ENCODE results near the gene TGM3.
"Not testable (repeated sequence)": the region's sequence is repeated elsewhere in the genome, so short reads cannot be mapped to it uniquely, and the experiment has no call there.

TGM3 gene

GRCh38 chr20:2259731-2260130, 36.1 kb upstream of the TGM3 start:
- DNase-seq (ENCODE audit: insufficient read length, low spot score) (no peak), FAIRE-seq (no peak)

GRCh38 chr20:2260250-2260649, 35.6 kb upstream of the TGM3 start:
- no peak for TF ChIP-seq PAX5 (IDR thresholded peaks at IDR 0.05; ENCODE audit: insufficient read depth, low read length, severe bottlenecking)
- TF ChIP-seq POLR2A (IDR thresholded peaks at IDR 0.05; ENCODE audit: low read depth, low read length), result no peak
- TF ChIP-seq SPI1 (IDR thresholded peaks at IDR 0.05; ENCODE audit: low read depth, low read length), result no peak
- DNase-seq (ENCODE audit: insufficient read length, low spot score) (no peak), FAIRE-seq (no peak)

More at GRCh38 chr20:2259731-2260130, 36.1 kb upstream of the TGM3 start:
- TF ChIP-seq TAF1 (IDR thresholded peaks at IDR 0.05; ENCODE audit: low read depth, low read length) (no peak), POLR2AphosphoS5 (IDR thresholded peaks at IDR 0.05; ENCODE audit: low read depth, low read length) (no peak)

- FAIRE-seq, result no peak
- TF ChIP-seq POLR2AphosphoS5 (IDR thresholded peaks at IDR 0.05; ENCODE audit: low read depth, low read length), result no peak
- TF ChIP-seq POU2F2 (IDR thresholded peaks at IDR 0.05; ENCODE audit: low read depth, low read length), result no peak
- TF ChIP-seq SPI1 (IDR thresholded peaks at IDR 0.05; ENCODE audit: low read depth, low read length), result no peak
- no peak for TF ChIP-seq TAF1 (IDR thresholded peaks at IDR 0.05; ENCODE audit: low read depth, low read length)
- no peak for TF ChIP-seq PAX5 (IDR thresholded peaks at IDR 0.05; ENCODE audit: insufficient read depth, low read length, severe bottlenecking)
- TF ChIP-seq POLR2A (IDR thresholded peaks at IDR 0.05; ENCODE audit: low read depth, low read length), result no peak
- no peak for DNase-seq (ENCODE audit: insufficient read length, low spot score)
These were observed 34.7 kb upstream of the TGM3 start for GRCh38 chr20:2261046-2261485.

GRCh38 chr20:2261629-2262028, 34.2 kb upstream of the TGM3 start:
- no peak for TF ChIP-seq POLR2AphosphoS5 (IDR thresholded peaks at IDR 0.05; ENCODE audit: low read depth, low read length)
- DNase-seq (ENCODE audit: insufficient read length, low spot score) (no peak), FAIRE-seq (no peak)

- DNase-seq (ENCODE audit: insufficient read length, low spot score), result no peak
- TF ChIP-seq POLR2AphosphoS5 (IDR thresholded peaks at IDR 0.05; ENCODE audit: low read depth, low read length) (no peak), POU2F2 (IDR thresholded peaks at IDR 0.05; ENCODE audit: low read depth, low read length) (no peak), PAX5 (IDR thresholded peaks at IDR 0.05; ENCODE audit: insufficient read depth, low read length, severe bottlenecking) (no peak), POLR2A (IDR thresholded peaks at IDR 0.05; ENCODE audit: low read depth, low read length) (no peak), SPI1 (IDR thresholded peaks at IDR 0.05; ENCODE audit: low read depth, low read length) (no peak), TAF1 (IDR thresholded peaks at IDR 0.05; ENCODE audit: low read depth, low read length) (no peak)
These were observed 31.7 kb upstream of the TGM3 start for GRCh38 chr20:2264118-2264517.

GRCh38 chr20:2264621-2265374, 31.0 kb upstream of the TGM3 start:
- not testable (repeated sequence) for FAIRE-seq; DNase-seq (ENCODE audit: insufficient read length, low spot score)

More at GRCh38 chr20:2264118-2264517, 31.7 kb upstream of the TGM3 start:
- FAIRE-seq, result no peak

- TF ChIP-seq SPI1 (IDR thresholded peaks at IDR 0.05; ENCODE audit: low read depth, low read length), result no peak
- TF ChIP-seq POU2F2 (IDR thresholded peaks at IDR 0.05; ENCODE audit: low read depth, low read length), result no peak
- no peak for TF ChIP-seq PAX5 (IDR thresholded peaks at IDR 0.05; ENCODE audit: insufficient read depth, low read length, severe bottlenecking)
- no peak for TF ChIP-seq TAF1 (IDR thresholded peaks at IDR 0.05; ENCODE audit: low read depth, low read length)
- TF ChIP-seq POLR2A (IDR thresholded peaks at IDR 0.05; ENCODE audit: low read depth, low read length), result no peak
- TF ChIP-seq POLR2AphosphoS5 (IDR thresholded peaks at IDR 0.05; ENCODE audit: low read depth, low read length), result no peak
- DNase-seq (ENCODE audit: insufficient read length, low spot score) (no peak), FAIRE-seq (no peak)
These were observed 22.0 kb upstream of the TGM3 start for GRCh38 chr20:2273634-2274302.

- FAIRE-seq (no peak), DNase-seq (ENCODE audit: insufficient read length, low spot score) (no peak)
- TF ChIP-seq POLR2AphosphoS5 (IDR thresholded peaks at IDR 0.05; ENCODE audit: low read depth, low read length) (no peak), POLR2A (IDR thresholded peaks at IDR 0.05; ENCODE audit: low read depth, low read length) (no peak), POU2F2 (IDR thresholded peaks at IDR 0.05; ENCODE audit: low read depth, low read length) (no peak), SPI1 (IDR thresholded peaks at IDR 0.05; ENCODE audit: low read depth, low read length) (no peak), PAX5 (IDR thresholded peaks at IDR 0.05; ENCODE audit: insufficient read depth, low read length, severe bottlenecking) (no peak)
These were observed 19.8 kb upstream of the TGM3 start for GRCh38 chr20:2276015-2276414.

GRCh38 chr20:2279253-2279779, 16.5 kb upstream of the TGM3 start:
- no peak for TF ChIP-seq SPI1 (IDR thresholded peaks at IDR 0.05; ENCODE audit: low read depth, low read length)
- TF ChIP-seq POLR2A (IDR thresholded peaks at IDR 0.05; ENCODE audit: low read depth, low read length), result no peak
- no peak for TF ChIP-seq PAX5 (IDR thresholded peaks at IDR 0.05; ENCODE audit: insufficient read depth, low read length, severe bottlenecking)
- TF ChIP-seq POU2F2 (IDR thresholded peaks at IDR 0.05; ENCODE audit: low read depth, low read length), result no peak
- FAIRE-seq (no peak), DNase-seq (ENCODE audit: insufficient read length, low spot score) (no peak)

GRCh38 chr20:2280082-2280481, 15.7 kb upstream of the TGM3 start:
- FAIRE-seq, result no peak
- TF ChIP-seq POLR2A (IDR thresholded peaks at IDR 0.05; ENCODE audit: low read depth, low read length) (no peak), POLR2AphosphoS5 (IDR thresholded peaks at IDR 0.05; ENCODE audit: low read depth, low read length) (no peak)
- no peak for DNase-seq (ENCODE audit: insufficient read length, low spot score)

Measured in GM12891 (cell line).